ENCODE data around the gene OPA3.
"Not testable (repeated sequence)": the region's sequence is repeated elsewhere in the genome, so short reads cannot be mapped to it uniquely, and the experiment has no call there.

OPA3 gene

GRCh38 chr19:45584332-45585157, at the start of gene OPA3:
OPA3 (minus strand) TSS chr19:45584802; CDS start chr19:45584764, 38 bp downstream.
- DNase-seq, result peak; percentile 98 to 100

- peak; percentile 5 to 73 for DNase-seq
Measured at GRCh38 chr19:45632468-45633196, 48.0 kb upstream of the OPA3 start.

GRCh38 chr19:45630463-45630862, 45.9 kb upstream of the OPA3 start:
- no peak for DNase-seq

- DNase-seq, result no peak
Measured at GRCh38 chr19:45629704-45630103, 45.1 kb upstream of the OPA3 start.

- DNase-seq, result not testable (repeated sequence)
Measured at GRCh38 chr19:45628219-45628618, 43.6 kb upstream of the OPA3 start.

GRCh38 chr19:45623984-45624383, 39.4 kb upstream of the OPA3 start:
- no peak for DNase-seq

- no peak for DNase-seq
Measured at GRCh38 chr19:45621976-45622503, 37.4 kb upstream of the OPA3 start.

- DNase-seq, result no peak
Measured at GRCh38 chr19:45621389-45621788, 36.8 kb upstream of the OPA3 start.

- no peak for DNase-seq
Measured at GRCh38 chr19:45616704-45617017, 32.1 kb upstream of the OPA3 start.

GRCh38 chr19:45615795-45616703, 31.4 kb upstream of the OPA3 start:
- DNase-seq, result peak; percentile 81 to 95

GRCh38 chr19:45615056-45615455, 30.5 kb upstream of the OPA3 start:
- DNase-seq, result not testable (repeated sequence)

- no peak for DNase-seq
Measured at GRCh38 chr19:45613926-45614725, 29.5 kb upstream of the OPA3 start.

GRCh38 chr19:45608948-45609347, 24.3 kb upstream of the OPA3 start:
- no peak for DNase-seq

GRCh38 chr19:45607071-45608029, 22.7 kb upstream of the OPA3 start:
- DNase-seq, result peak; percentile 51 to 74

- DNase-seq, result peak in 1 of 2 experiments; percentile 52
Measured at GRCh38 chr19:45601524-45602374, 17.1 kb upstream of the OPA3 start, which contains the start of gene GPR4. GPR4 (minus strand) TSS chr19:45602212; CDS start chr19:45591866, 10,346 bp downstream.

- DNase-seq, result no peak
Measured at GRCh38 chr19:45601115-45601514, 16.5 kb upstream of the OPA3 start.

- DNase-seq, result no peak
Measured at GRCh38 chr19:45600340-45600885, 15.8 kb upstream of the OPA3 start.

- peak in 1 of 2 experiments; percentile 31 for DNase-seq
Measured at GRCh38 chr19:45599286-45599685, 14.7 kb upstream of the OPA3 start.

- DNase-seq, result no peak
Measured at GRCh38 chr19:45598267-45599001, 13.8 kb upstream of the OPA3 start.
